Epidermal melanocyte (primary cell): Measurements from ENCODE around the gene ASB10.

Source experiments
- DNase-seq: peaks from one replicate; pipeline ENCODE4 v3.0.0; 2011; ENCODE audit warnings: low spot score; ENCODE audit not compliant: insufficient read length

Gene ASB10

GRCh38 chr7:151166629-151167196 lies 20.3 kb downstream of the ASB10 start:
- no peak for DNase-seq

GRCh38 chr7:151161757-151162156 lies 25.3 kb downstream of the ASB10 start:
- DNase-seq = no peak

GRCh38 chr7:151157645-151158329 lies 29.3 kb downstream of the ASB10 start:
- DNase-seq = no peak

GRCh38 chr7:151152643-151153513 lies 34.2 kb downstream of the ASB10 start:
- DNase-seq = no peak

GRCh38 chr7:151150388-151150787 lies 36.7 kb downstream of the ASB10 start:
- DNase-seq = no peak

- DNase-seq = no peak
These were observed 38.5 kb downstream of the ASB10 start for GRCh38 chr7:151148319-151149259.

- DNase-seq = no peak
These were observed 40.3 kb downstream of the ASB10 start for GRCh38 chr7:151146761-151147160.

GRCh38 chr7:151144387-151144786 lies 42.7 kb downstream of the ASB10 start:
- no peak for DNase-seq

GRCh38 chr7:151143261-151144015 lies 43.6 kb downstream of the ASB10 start:
- DNase-seq = no peak

- DNase-seq = no peak
These were observed 44.4 kb downstream of the ASB10 start for GRCh38 chr7:151142686-151143040.

GRCh38 chr7:151141855-151142685 lies 45.0 kb downstream of the ASB10 start:
- no peak for DNase-seq

GRCh38 chr7:151141311-151141854 lies 45.7 kb downstream of the ASB10 start:
- DNase-seq = no peak

- no peak for DNase-seq
These were observed 46.2 kb downstream of the ASB10 start for GRCh38 chr7:151140826-151141225.

- DNase-seq = no peak
These were observed 47.3 kb downstream of the ASB10 start for GRCh38 chr7:151139791-151140190.

- DNase-seq = no peak
These were observed 47.8 kb downstream of the ASB10 start for GRCh38 chr7:151139071-151139790.

- no peak for DNase-seq
These were observed 48.7 kb downstream of the ASB10 start for GRCh38 chr7:151138153-151138851.

GRCh38 chr7:151137791-151138152 lies 49.3 kb downstream of the ASB10 start:
- no peak for DNase-seq

GRCh38 chr7:151137076-151137675 lies 49.9 kb downstream of the ASB10 start:
- DNase-seq = no peak
